ENCODE measurements around the gene UTP4. TPM values are rescaled to one million over a fixed set of nuclear protein-coding genes. Genes with fewer than 3 reads are reported as not detected.
A peak's percentile ranks its signal among the peaks of the same experiment; 100 is the strongest.
"Not testable (repeated sequence)": the region's sequence is repeated elsewhere in the genome, so short reads cannot be mapped to it uniquely, and the experiment has no call there.

UTP4 gene
- total RNA-seq, 4 donors from 2014 or later, result 13.3 to 22.0 (median 15.0) TPM

GRCh38 chr16:69126221-69126620 lies 6.2 kb upstream of the UTP4 start:
- intact Hi-C loops (cut with DNase I; ENCODE audit: low total_unique reads), result loop anchor here (10.0 kb wide), 3 partner anchors 221 to 591 kb away; partner anchors contain the start of genes TANGO6 and ZFP90
- peak in 1 of 2 donors; percentile 52 for DNase-seq (ENCODE audit: low spot score in 2 of 2)
- WGBS, 2 donors, result 72 to 74% methylated on average over 3 of the region's 3 CpGs
- TF ChIP-seq CTCF (IDR thresholded peaks at IDR 0.05) (no peak), POLR2A (IDR thresholded peaks at IDR 0.05) (no peak)
- no peak overlapping the region for H3K4me3 ChIP-seq (ENCODE audit: low read depth, poor library complexity, severe bottlenecking)

- 94 to 95% methylated on average over 10 of the region's 10 CpGs for WGBS, 2 donors
- not testable (repeated sequence) for H3K4me3 ChIP-seq (ENCODE audit: low read depth, poor library complexity, severe bottlenecking)
- DNase-seq (ENCODE audit: low spot score in 2 of 2), result peak in 1 of 2 donors; percentile 56
- intact Hi-C loops (cut with DNase I; ENCODE audit: low total_unique reads), result loop anchor here (10.0 kb wide), 3 partner anchors 222 to 592 kb away; partner anchors contain the start of genes TANGO6 and ZFP90
Measured at GRCh38 chr16:69126801-69127200, 5.6 kb upstream of the UTP4 start.

GRCh38 chr16:69127966-69128510 lies 4.4 kb upstream of the UTP4 start:
- DNase-seq (ENCODE audit: low spot score in 2 of 2), result no peak
- intact Hi-C loops (cut with DNase I; ENCODE audit: low total_unique reads), result loop anchor here (10.0 kb wide), 3 partner anchors 223 to 593 kb away; partner anchors contain the start of genes TANGO6 and ZFP90
- no peak overlapping the region for H3K4me3 ChIP-seq (ENCODE audit: low read depth, poor library complexity, severe bottlenecking)
- TF ChIP-seq CTCF (IDR thresholded peaks at IDR 0.05), result no peak
- no peak for TF ChIP-seq POLR2A (IDR thresholded peaks at IDR 0.05)
- 89 to 90% methylated on average over 12 of the region's 12 CpGs for WGBS, 2 donors

- DNase-seq (ENCODE audit: low spot score in 2 of 2), result no peak
- intact Hi-C loops (cut with DNase I; ENCODE audit: low total_unique reads), result no loop called here
- H3K4me3 ChIP-seq (ENCODE audit: low read depth, poor library complexity, severe bottlenecking), result no peak overlapping the region
- WGBS, 2 donors, result 55 to 58% methylated on average over 6 of the region's 6 CpGs
- TF ChIP-seq CTCF (IDR thresholded peaks at IDR 0.05), result no peak
- no peak for TF ChIP-seq POLR2A (IDR thresholded peaks at IDR 0.05)
Measured at GRCh38 chr16:69130461-69130860, 2.0 kb upstream of the UTP4 start.

- H3K4me3 ChIP-seq (ENCODE audit: low read depth, poor library complexity, severe bottlenecking), result peak overlapping the region; percentile 81
- WGBS, 2 donors, result 0 to 2% methylated on average over 15 of the region's 15 CpGs
- intact Hi-C loops (cut with DNase I; ENCODE audit: low total_unique reads), result no loop called here
- no peak for DNase-seq (ENCODE audit: low spot score in 2 of 2)
- TF ChIP-seq POLR2A (IDR thresholded peaks at IDR 0.05) (no peak), CTCF (IDR thresholded peaks at IDR 0.05) (no peak)
Measured at GRCh38 chr16:69131167-69131838, 1.1 kb upstream of the UTP4 start.

- peak overlapping the region; percentile 81 for H3K4me3 ChIP-seq (ENCODE audit: low read depth, poor library complexity, severe bottlenecking)
- peak; percentile 58 to 95 for DNase-seq (ENCODE audit: low spot score in 2 of 2)
- TF ChIP-seq POLR2A (IDR thresholded peaks at IDR 0.05) (no peak), CTCF (IDR thresholded peaks at IDR 0.05) (peak in 1 of 3 donors; percentile 29)
- intact Hi-C loops (cut with DNase I; ENCODE audit: low total_unique reads), result no loop called here
- WGBS, 2 donors, result 1 to 2% methylated on average over 42 to 52 of the region's 53 CpGs
Measured at GRCh38 chr16:69131839-69132423, 518 bp upstream of the UTP4 start.

Measured in lower leg skin (tissue), 4 donors.